IMR-90 (cell line): Measurements from ENCODE around the gene PAPLN.

ENCODE experiments used
- CHD1 ChIP-seq: IDR thresholded peaks from 2 replicates; pipeline ENCODE4 v1.6.1; 2012; ENCODE audit warnings: low read depth, low read length, improper control_type of control experiment
- CTCF ChIP-seq: conservative IDR thresholded peaks from 2 replicates; pipeline ENCODE4 v1.5.1; 2012; ENCODE audit warnings: mild to moderate bottlenecking, low read depth, low read length, improper control_type of control experiment
- POLR2A ChIP-seq: IDR thresholded peaks from 2 replicates; pipeline ENCODE4 v1.6.1; 2012; ENCODE audit warnings: mild to moderate bottlenecking, low read depth, low read length
- SMC3 ChIP-seq: fragments of 150-350 bp; IDR thresholded peaks from 2 replicates; pipeline ENCODE4 v1.6.1; 2016; ENCODE audit warnings: low read depth, mild to moderate bottlenecking, antibody characterized with exemption, low read length, moderate library complexity

GRCh38 chr14:73290279-73290678 lies 53.0 kb downstream of the PAPLN start:
- TF ChIP-seq CTCF (no peak), CHD1 (no peak), POLR2A (no peak), SMC3 (no peak)
